ENCODE measurements around the gene SETD5. TPM values are rescaled to one million over a fixed set of nuclear protein-coding genes. Genes with fewer than 3 reads are reported as not detected.

Gene SETD5
- total RNA-seq, 6 experiments from 2014 or later: 62.0 to 74.6 (median 67.4) TPM

DNA sequence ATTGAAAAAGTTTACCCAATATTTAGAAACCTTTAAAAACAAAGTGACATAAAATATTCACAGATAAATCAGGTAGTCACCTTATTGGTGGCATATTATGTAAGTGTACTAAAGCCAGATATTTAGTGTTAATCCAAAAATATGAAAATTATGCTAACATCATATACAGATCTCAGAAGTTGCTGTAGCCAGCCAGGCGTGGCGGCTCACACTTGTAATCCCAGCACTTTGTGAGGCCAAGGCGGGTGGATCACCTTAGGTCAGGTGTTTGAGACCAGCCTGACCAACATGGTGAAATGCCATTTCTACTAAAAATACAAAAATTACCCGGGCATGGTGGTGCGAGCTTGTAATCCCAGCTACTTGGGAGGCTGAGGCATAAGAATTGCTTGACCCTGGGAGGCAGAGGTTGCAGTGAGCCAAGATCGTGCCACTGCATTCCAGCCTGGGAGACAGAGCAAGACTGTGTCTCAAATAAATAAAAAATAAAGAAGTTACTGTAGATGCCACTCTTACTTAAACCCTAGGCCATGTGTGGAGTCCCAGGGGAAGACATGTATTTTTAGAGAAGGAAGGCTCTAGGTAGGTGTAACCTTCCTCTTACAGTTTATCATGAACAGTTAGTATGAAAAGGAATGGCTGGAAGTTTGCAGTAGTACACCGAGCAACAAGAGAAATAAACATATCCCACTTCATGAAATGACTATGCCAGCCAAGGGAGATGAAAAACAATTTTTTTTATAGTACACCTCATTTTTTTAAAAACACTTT, 9.6 kb downstream of the SETD5 start:
- no peaks in the 10 kb centered on the region for H3K27me3 Mint-ChIP-seq (ENCODE audit: insufficient read depth)
- peaks cover 11% of the 10 kb centered on the region for H3K36me3 Mint-ChIP-seq (ENCODE audit: low read depth)
- H3K4me1 Mint-ChIP-seq (ENCODE audit: low read depth): peaks cover 75% of the 10 kb centered on the region
- no peak overlapping the region for H3K4me3 Mint-ChIP-seq
- H3K9me3 Mint-ChIP-seq: no peaks in the 10 kb centered on the region
- no peak overlapping the region; the same call in 1 of the 2 replicates for H3K27ac Mint-ChIP-seq
- DNase-seq: no peak
- TF ChIP-seq, protein P1, sequence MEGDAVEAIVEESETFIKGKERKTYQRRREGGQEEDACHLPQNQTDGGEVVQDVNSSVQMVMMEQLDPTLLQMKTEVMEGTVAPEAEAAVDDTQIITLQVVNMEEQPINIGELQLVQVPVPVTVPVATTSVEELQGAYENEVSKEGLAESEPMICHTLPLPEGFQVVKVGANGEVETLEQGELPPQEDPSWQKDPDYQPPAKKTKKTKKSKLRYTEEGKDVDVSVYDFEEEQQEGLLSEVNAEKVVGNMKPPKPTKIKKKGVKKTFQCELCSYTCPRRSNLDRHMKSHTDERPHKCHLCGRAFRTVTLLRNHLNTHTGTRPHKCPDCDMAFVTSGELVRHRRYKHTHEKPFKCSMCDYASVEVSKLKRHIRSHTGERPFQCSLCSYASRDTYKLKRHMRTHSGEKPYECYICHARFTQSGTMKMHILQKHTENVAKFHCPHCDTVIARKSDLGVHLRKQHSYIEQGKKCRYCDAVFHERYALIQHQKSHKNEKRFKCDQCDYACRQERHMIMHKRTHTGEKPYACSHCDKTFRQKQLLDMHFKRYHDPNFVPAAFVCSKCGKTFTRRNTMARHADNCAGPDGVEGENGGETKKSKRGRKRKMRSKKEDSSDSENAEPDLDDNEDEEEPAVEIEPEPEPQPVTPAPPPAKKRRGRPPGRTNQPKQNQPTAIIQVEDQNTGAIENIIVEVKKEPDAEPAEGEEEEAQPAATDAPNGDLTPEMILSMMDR (IDR thresholded peaks at IDR 0.05): no peak

DNA sequence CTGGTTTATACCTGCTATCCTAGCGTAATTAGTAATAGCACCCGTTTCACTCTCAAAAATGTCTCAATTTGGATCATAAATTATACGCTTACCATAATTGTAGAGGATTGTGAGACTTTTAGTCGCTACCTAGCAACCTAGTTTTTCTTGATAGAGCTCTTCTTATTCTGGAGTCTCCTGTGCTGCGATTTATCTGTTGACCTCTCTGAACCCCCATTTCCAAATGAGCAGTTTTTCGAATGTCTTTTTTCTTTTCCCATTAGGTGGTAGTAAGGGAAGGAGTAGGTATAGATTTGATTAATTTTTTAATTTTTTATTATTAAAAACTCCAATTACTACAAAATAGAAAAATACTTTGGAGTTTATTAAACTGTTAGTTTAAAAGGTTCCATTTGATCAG, 10.6 kb downstream of the SETD5 start:
- Mint-ChIP-seq H3K4me1 (ENCODE audit: low read depth) (peaks cover 72% of the 10 kb centered on the region), H3K36me3 (ENCODE audit: low read depth) (peaks cover 11% of the 10 kb centered on the region), H3K27ac (no peak overlapping the region), H3K9me3 (no peaks in the 10 kb centered on the region), H3K4me3 (no peak overlapping the region), H3K27me3 (ENCODE audit: insufficient read depth) (no peaks in the 10 kb centered on the region)
- TF ChIP-seq, protein P1 (IDR thresholded peaks at IDR 0.05): no peak
- no peak for DNase-seq

DNA sequence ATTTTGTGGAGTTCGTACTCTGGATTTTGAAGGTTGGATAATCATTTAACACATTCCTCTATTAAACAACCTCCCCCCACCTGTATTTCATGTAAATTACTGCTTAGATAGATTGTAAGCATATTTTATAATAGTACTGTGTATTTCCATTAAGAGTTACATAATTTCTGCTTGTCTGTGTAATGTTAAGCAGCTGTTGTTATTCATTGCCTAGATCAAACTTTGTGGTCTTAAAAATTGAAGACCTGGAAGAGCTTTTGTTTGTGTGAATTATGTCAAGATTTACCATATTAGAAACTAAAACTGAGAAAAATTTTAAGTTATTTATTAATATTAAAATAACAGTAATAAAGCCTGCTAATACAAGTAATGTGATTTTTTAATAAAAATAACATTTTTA, 11.1 kb downstream of the SETD5 start:
- Mint-ChIP-seq H3K4me1 (ENCODE audit: low read depth) (peaks cover 72% of the 10 kb centered on the region), H3K36me3 (ENCODE audit: low read depth) (peaks cover 16% of the 10 kb centered on the region), H3K27ac (no peak overlapping the region), H3K27me3 (ENCODE audit: insufficient read depth) (no peaks in the 10 kb centered on the region), H3K9me3 (no peaks in the 10 kb centered on the region), H3K4me3 (no peak overlapping the region)
- TF ChIP-seq, protein P1 (IDR thresholded peaks at IDR 0.05): no peak
- no peak for DNase-seq

DNA sequence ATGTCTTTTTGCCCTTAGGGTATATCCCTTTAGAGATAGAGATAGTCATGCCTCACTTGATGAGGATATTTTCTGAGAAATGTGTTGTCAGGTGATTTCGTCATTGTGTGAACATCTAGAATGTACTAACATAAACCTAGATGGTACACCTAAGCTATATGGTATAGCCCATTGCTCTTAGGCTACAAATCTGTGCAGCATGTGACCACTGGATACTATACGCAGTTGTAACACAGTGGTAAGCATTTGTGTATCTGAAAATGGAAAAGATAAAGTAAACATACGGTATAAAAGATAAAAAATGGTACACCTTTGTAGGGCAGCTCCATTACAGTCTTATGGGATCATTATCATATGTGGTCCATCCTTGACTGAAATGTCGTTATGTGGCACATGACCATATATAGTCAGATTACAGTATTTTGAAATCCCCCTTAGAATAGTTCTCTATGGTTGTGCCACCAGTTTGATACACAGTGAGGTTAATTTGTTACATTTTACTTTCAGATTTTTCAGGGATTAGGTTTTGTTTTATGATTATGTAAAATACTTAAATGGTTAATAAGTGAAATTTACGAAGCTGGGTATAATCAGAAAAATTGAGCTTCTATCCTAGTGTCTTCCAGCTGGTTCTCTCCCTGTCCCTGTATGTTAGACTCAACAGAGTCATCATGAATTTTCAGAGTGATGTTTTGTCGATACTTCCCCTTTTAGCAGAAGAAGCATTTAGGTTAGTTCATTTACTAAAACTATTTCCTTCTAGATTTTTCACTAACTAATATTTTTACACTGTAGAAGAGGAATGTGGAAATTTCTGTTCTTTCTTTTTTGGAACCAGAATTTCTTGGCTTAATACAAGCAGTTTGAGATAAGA, 12.8 kb downstream of the SETD5 start:
- H3K27ac Mint-ChIP-seq: peak overlapping the region; percentile 69
- H3K36me3 Mint-ChIP-seq (ENCODE audit: low read depth): peaks cover 16% of the 10 kb centered on the region
- H3K4me3 Mint-ChIP-seq: no peak overlapping the region
- peaks cover 63% of the 10 kb centered on the region for H3K4me1 Mint-ChIP-seq (ENCODE audit: low read depth)
- H3K9me3 Mint-ChIP-seq: no peaks in the 10 kb centered on the region
- DNase-seq: no peak
- TF ChIP-seq, protein P1 (IDR thresholded peaks at IDR 0.05): no peak
- no peaks in the 10 kb centered on the region for H3K27me3 Mint-ChIP-seq (ENCODE audit: insufficient read depth)

DNA sequence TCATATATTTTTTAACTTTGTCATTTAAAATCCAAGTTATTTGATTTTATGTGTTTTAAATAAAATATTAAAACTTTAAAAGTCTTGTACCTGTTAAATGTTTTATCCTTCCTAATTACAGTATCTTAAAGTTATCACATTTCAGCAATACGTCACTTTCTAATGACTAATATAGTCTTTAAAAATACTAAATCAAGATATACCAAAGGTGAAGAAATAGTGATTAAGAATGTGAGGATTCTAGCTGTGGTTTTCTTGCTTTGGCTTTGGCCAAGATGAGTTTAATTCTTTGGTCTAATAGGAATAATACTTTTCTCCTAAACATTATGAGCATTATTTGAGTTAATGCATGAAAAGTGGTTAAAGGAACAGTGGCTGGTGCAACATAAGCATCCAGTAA, 13.9 kb downstream of the SETD5 start:
- H3K36me3 Mint-ChIP-seq (ENCODE audit: low read depth): peaks cover 22% of the 10 kb centered on the region
- no peak overlapping the region for H3K27ac Mint-ChIP-seq
- H3K27me3 Mint-ChIP-seq (ENCODE audit: insufficient read depth): no peaks in the 10 kb centered on the region
- DNase-seq: no peak
- no peaks in the 10 kb centered on the region for H3K9me3 Mint-ChIP-seq
- H3K4me3 Mint-ChIP-seq: no peak overlapping the region
- TF ChIP-seq, protein P1 (IDR thresholded peaks at IDR 0.05): no peak
- H3K4me1 Mint-ChIP-seq (ENCODE audit: low read depth): peaks cover 61% of the 10 kb centered on the region
